ENCODE data around the gene EP400.

DNA sequence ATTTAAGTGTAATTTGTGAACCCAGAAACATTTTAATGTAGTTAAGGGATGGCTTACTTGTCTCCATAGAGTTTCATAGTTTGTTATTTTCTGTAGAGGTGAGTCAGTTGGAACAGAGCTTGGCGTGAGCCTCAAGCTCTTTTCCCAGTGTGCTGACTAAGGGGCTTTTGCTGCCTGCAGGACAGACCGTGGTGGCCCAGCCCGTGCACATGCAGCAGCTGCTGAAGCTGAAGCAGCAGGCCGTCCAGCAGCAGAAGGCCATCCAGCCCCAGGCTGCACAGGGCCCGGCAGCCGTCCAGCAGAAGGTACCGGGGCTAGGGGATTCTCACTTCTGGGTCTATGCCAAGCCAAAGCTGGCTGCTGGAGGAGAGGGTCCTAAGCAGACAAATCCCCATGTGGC, 117.4 kb downstream of the EP400 start:
- TF ChIP-seq GATA2 (IDR thresholded peaks at IDR 0.05; ENCODE audit: low read depth, low read length): no peak
- no peak for TF ChIP-seq GATA3 (IDR thresholded peaks at IDR 0.05; ENCODE audit: low read depth, low read length)

Data from SH-SY5Y (cell line).